IMR-90 (cell line): ENCODE results near the gene USP10. TPM values are rescaled to one million over a fixed set of nuclear protein-coding genes. Genes with fewer than 3 reads are reported as not detected.
"Not testable (repeated sequence)": the region's sequence is repeated elsewhere in the genome, so short reads cannot be mapped to it uniquely, and the experiment has no call there.

Experiments
- ATAC-seq: fragments of 200-7000 bp; cut with Tn5 transposase; 2 replicates; pipeline ENCODE4 v1.9.1; 2020; ENCODE audit warnings: low read depth, mild to moderate bottlenecking, moderate library complexity
- BruUV-seq: library from RNA; stranded (reverse); fragments of 400-500 nt; replicated peaks from 2 replicates; lab custom pipeline; 2021; lab: Mats Ljungman, UMichigan
- CTCF ChIA-PET: fragments of 300-600 bp; formaldehyde crosslinking; extraction: SDS; loops from one replicate; lab custom pipeline; 2021; ENCODE audit warnings: antibody characterized with exemption; lab: Yijun Ruan, JAX
- POLR2A ChIA-PET: fragments of 300-600 bp; sonication (Branson Sonifier 250); formaldehyde crosslinking; loops from one replicate; lab custom pipeline; 2022; ENCODE audit warnings: antibody characterized with exemption; ENCODE audit not compliant: unreplicated experiment; lab: Charles Lee
- DNase-seq: peaks from one replicate; pipeline ENCODE4 v3.0.0; 2013
- H2AFZ ChIP-seq: replicated peaks from 2 replicates; pipeline ENCODE3; 2013; ENCODE audit warnings: low read length, mild to moderate bottlenecking; ENCODE audit not compliant: poor library complexity
- H2AK5ac ChIP-seq: 2 replicates; pipeline ENCODE4 v1.6.1; 2013; ENCODE audit warnings: low read depth, low read length, inconsistent platforms
- H2AK9ac ChIP-seq: replicated peaks from 2 replicates; pipeline ENCODE3; 2013; ENCODE audit warnings: mild to moderate bottlenecking, low read depth, low read length, moderate library complexity; ENCODE audit not compliant: poor library complexity
- H2BK120ac ChIP-seq: 2 replicates; pipeline ENCODE4 v1.6.1; 2013; ENCODE audit warnings: low read depth, low read length, inconsistent platforms
- H2BK15ac ChIP-seq: 3 replicates; pipeline ENCODE4 v1.6.1; 2013; ENCODE audit warnings: low read depth, low read length, inconsistent platforms
- H2BK20ac ChIP-seq: 2 replicates; pipeline ENCODE4 v1.6.1; 2013; ENCODE audit warnings: low read depth, mild to moderate bottlenecking, inconsistent platforms, low read length, moderate library complexity
- H2BK5ac ChIP-seq: 2 replicates; pipeline ENCODE4 v1.6.1; 2013; ENCODE audit warnings: mild to moderate bottlenecking, low read depth, low read length, inconsistent platforms; ENCODE audit not compliant: poor library complexity, severe bottlenecking
- H3K14ac ChIP-seq: replicated peaks from 2 replicates; pipeline ENCODE4 v1.6.1; 2013; ENCODE audit warnings: low read depth, low read length, inconsistent platforms
- H3K18ac ChIP-seq: 2 replicates; pipeline ENCODE4 v1.6.1; 2013; ENCODE audit warnings: low read depth, low read length, control low read depth
- H3K23ac ChIP-seq: 2 replicates; pipeline ENCODE4 v1.6.1; 2013; ENCODE audit warnings: low read depth, low read length, inconsistent platforms
- H3K27ac ChIP-seq: 2 replicates; pipeline ENCODE4 v1.5.1; 2013; ENCODE audit warnings: mild to moderate bottlenecking, control low read depth, low read length; ENCODE audit not compliant: insufficient read depth
- H3K27me3 ChIP-seq: 2 replicates; pipeline ENCODE4 v1.6.1; 2013; ENCODE audit warnings: low read length; ENCODE audit not compliant: control insufficient read depth, insufficient read depth
- H3K36me3 ChIP-seq: 2 replicates; pipeline ENCODE4 v1.6.1; 2013; ENCODE audit warnings: low read length, mixed read lengths; ENCODE audit not compliant: control insufficient read depth, insufficient read depth
- H3K4ac ChIP-seq: 2 replicates; pipeline ENCODE4 v1.6.1; 2013; ENCODE audit warnings: low read depth, low read length, inconsistent platforms
- H3K4me1 ChIP-seq: 2 replicates; pipeline ENCODE4 v1.6.1; 2013; ENCODE audit warnings: low read length, mixed read lengths; ENCODE audit not compliant: control insufficient read depth, insufficient read depth
- H3K4me2 ChIP-seq: 2 replicates; pipeline ENCODE4 v1.6.1; 2013; ENCODE audit warnings: low read depth, mild to moderate bottlenecking, control low read depth, low read length, moderate library complexity
- H3K4me3 ChIP-seq: 2 replicates; pipeline ENCODE4 v1.5.1; 2013; ENCODE audit warnings: low read depth, mild to moderate bottlenecking, control low read depth, low read length, moderate library complexity; ENCODE audit not compliant: insufficient read depth
- H3K56ac ChIP-seq: 2 replicates; pipeline ENCODE4 v1.6.1; 2013; ENCODE audit warnings: low read length, inconsistent platforms; ENCODE audit not compliant: insufficient read depth; ENCODE audit errors: extremely low read depth
- H3K79me1 ChIP-seq, 2 experiments: 2 replicates each; pipeline ENCODE4 v1.6.1; 2013; ENCODE audit warnings: low read length in 2 of 2, inconsistent platforms in 1 of 2, low read depth in 1 of 2
- H3K9ac ChIP-seq: 2 replicates; pipeline ENCODE4 v1.6.1; 2013; ENCODE audit warnings: low read depth, low read length, control low read depth
- H3K9me1 ChIP-seq: 2 replicates; pipeline ENCODE4 v1.6.1; 2013; ENCODE audit warnings: low read length, inconsistent platforms; ENCODE audit not compliant: insufficient read depth
- H3K9me3 ChIP-seq: 2 replicates; pipeline ENCODE4 v1.6.1; 2013; ENCODE audit warnings: low read length; ENCODE audit not compliant: control insufficient read depth, insufficient read depth
- H4K20me1 ChIP-seq: 2 replicates; pipeline ENCODE4 v1.6.1; 2013; ENCODE audit warnings: low read length, inconsistent platforms; ENCODE audit not compliant: insufficient read depth
- H4K5ac ChIP-seq: 2 replicates; pipeline ENCODE4 v1.6.1; 2013; ENCODE audit warnings: mild to moderate bottlenecking, low read depth, low read length, control low read depth
- H4K8ac ChIP-seq, 2 experiments: 2 replicates each; pipeline ENCODE4 v1.6.1; 2013; ENCODE audit warnings: low read depth in 2 of 2, low read length in 2 of 2, control low read depth in 1 of 2, inconsistent platforms in 1 of 2
- H4K91ac ChIP-seq: 2 replicates; pipeline ENCODE4 v1.6.1; 2013; ENCODE audit warnings: low read depth, low read length, inconsistent platforms; ENCODE audit not compliant: insufficient read depth
- WGBS, 2 experiments: methylation state at CpG; one replicate each; pipeline versions ENCODE4 v1.1.5 to v1.1.7; 2013; ENCODE audit warnings: missing lambda C conversion rate in 2 of 2; ENCODE audit not compliant: insufficient read length in 1 of 2; ENCODE audit errors: extremely low coverage in 2 of 2; 5-methylcytosine and 5-hydroxymethylcytosine counted together
- dilution Hi-C: fragments of 300-500 bp; cut with HindIII; formaldehyde crosslinking; loops from one replicate; pipeline ENCODE4 v1.14.3; 2018; ENCODE audit warnings: low sequenced_read_pairs; ENCODE audit not compliant: unreplicated experiment
- in situ Hi-C: fragments of 300-500 bp; cut with MboI; formaldehyde crosslinking; loops from 3 replicates; pipeline ENCODE4 v1.14.3; 2019; ENCODE audit warnings: low sequenced_read_pairs, inconsistent platforms, mixed read lengths
- intact Hi-C: fragments of 100-400 bp; cut with micrococcal nuclease; formaldehyde crosslinking; loops from 2 replicates; pipeline ENCODE4 v1.10.0; 2022
- polyA plus RNA-seq, 3 experiments: library from polyadenylated mRNA; depleted of rRNA; stranded (reverse); fragments of >200 nt; gene quantifications; 2 replicates each; pipeline ENCODE4 v1.2.3, GENCODE V29; 2012; ENCODE audit warnings: low replicate concordance in 1 of 3
- total RNA-seq: library from RNA; depleted of rRNA; stranded (reverse); fragments of >200 nt; gene quantifications from 2 replicates; pipeline ENCODE4 v1.2.3, GENCODE V29; 2012

The USP10 gene
- total and polyA plus RNA-seq, 2 of the 4 experiments (the other 2 are of a cell fraction), result 54.3 to 79.0 TPM

DNA sequence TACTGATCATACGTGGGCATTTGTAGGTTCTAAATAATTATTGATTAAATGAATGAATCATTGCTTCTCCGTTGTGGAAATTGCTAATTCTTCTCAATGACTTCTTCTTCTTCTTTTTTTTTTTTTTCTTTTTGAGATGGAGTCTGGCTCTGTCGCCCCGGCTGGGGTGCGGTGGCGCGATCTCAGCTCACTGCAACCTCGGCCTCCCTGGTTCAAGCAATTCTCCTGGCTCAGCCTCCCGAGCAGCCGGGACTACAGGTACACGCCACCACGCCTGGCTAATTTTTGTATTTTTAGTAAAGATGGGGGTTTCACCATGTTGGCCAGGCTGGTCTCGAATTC, 32.5 kb downstream of the USP10 start:
- H3K56ac ChIP-seq, H3K4me2 ChIP-seq, intact Hi-C loops, H3K9ac ChIP-seq, H3K27me3 ChIP-seq, POLR2A ChIA-PET, DNase-seq, H3K9me1 ChIP-seq, H3K18ac ChIP-seq, H3K23ac ChIP-seq, H2BK20ac ChIP-seq, H4K20me1 ChIP-seq, H2AK9ac ChIP-seq, dilution Hi-C loops, in situ Hi-C loops, H4K5ac ChIP-seq, BruUV-seq, H3K9me3 ChIP-seq, H4K91ac ChIP-seq, H2AFZ ChIP-seq, H2BK15ac ChIP-seq, ATAC-seq, H3K4me3 ChIP-seq, H3K36me3 ChIP-seq: not testable (repeated sequence)
- Histone ChIP-seq H2BK120ac (0 out of 2 replicates have a peak overlapping the region, but pooled peaks have one; percentile 31), H2AK5ac (peak overlapping the region; percentile 91), H3K27ac (peak overlapping the region; percentile 84; the same call in 1 of the 2 replicates), H2BK5ac (peak overlapping the region; percentile 65), H3K14ac (peak overlapping the region; percentile 58; the same call in 1 of the 2 replicates), H3K79me1 (peaks cover 18 to 57% of the 10 kb centered on the region in 2 experiments), H3K4me1 (peaks cover 13% of the 10 kb centered on the region), H3K4ac (peak overlapping the region; percentile 74; the same call in 1 of the 2 replicates), H4K8ac (peak overlapping the region in 1 of 2 experiments; percentile 4; a peak in 1 of 4 replicates)
- CTCF ChIA-PET, result interaction anchor here (1.1 kb wide), 1 partner anchor 60 kb away, joined by 3 read pairs; no protein-coding TSS in a partner anchor
- WGBS, 2 experiments, result 100% methylated on average over 1 of the region's 13 CpGs; no CpG with 5 or more reads in 1 of the 2 experiments
